GM23338 (cell line): ENCODE results near the gene INPP5A. TPM values are rescaled to one million over a fixed set of nuclear protein-coding genes. Genes with fewer than 3 reads are reported as not detected.

Source experiments
- ATAC-seq: fragments of 200-7000 bp; cut with Tn5 transposase; 3 replicates; pipeline ENCODE4 v1.9.1; 2020
- DNase-seq: peaks from one replicate; pipeline ENCODE4 v3.0.0-alpha.2; 2015; ENCODE audit warnings: low spot score
- H2AFZ ChIP-seq: fragments of 200-600 bp; sonication (generic); 2 replicates; pipeline ENCODE4 v1.8.0; 2016; ENCODE audit warnings: antibody characterized with exemption, mild to moderate bottlenecking, moderate library complexity
- H3F3A ChIP-seq: fragments of 200-600 bp; sonication (generic); replicated peaks from 2 replicates; pipeline ENCODE4 v1.8.0; 2017; ENCODE audit warnings: antibody characterized with exemption, mixed run types, low read depth
- H3K27ac ChIP-seq: fragments of 200-600 bp; sonication (generic); 2 replicates; pipeline ENCODE4 v1.6.1; 2016; ENCODE audit warnings: low read depth
- H3K27me3 ChIP-seq: fragments of 200-600 bp; sonication (generic); 2 replicates; pipeline ENCODE4 v1.8.0; 2016; ENCODE audit warnings: mild to moderate bottlenecking, mixed run types, moderate library complexity; ENCODE audit not compliant: insufficient read depth
- H3K36me3 ChIP-seq: fragments of 200-600 bp; sonication (generic); 2 replicates; pipeline ENCODE4 v1.8.0; 2016; ENCODE audit warnings: mild to moderate bottlenecking; ENCODE audit not compliant: insufficient read depth
- H3K4me1 ChIP-seq: fragments of 200-600 bp; sonication (generic); 2 replicates; pipeline ENCODE4 v1.8.0; 2016; ENCODE audit warnings: mild to moderate bottlenecking, moderate library complexity; ENCODE audit not compliant: insufficient read depth
- H3K4me2 ChIP-seq: fragments of 200-600 bp; sonication (generic); 2 replicates; pipeline ENCODE4 v1.7.1; 2017; ENCODE audit warnings: mixed run types
- H3K4me3 ChIP-seq: fragments of 200-600 bp; sonication (generic); 2 replicates; pipeline ENCODE4 v1.6.1; 2016; ENCODE audit warnings: mixed run types
- H3K79me2 ChIP-seq: fragments of 200-600 bp; sonication (generic); replicated peaks from 2 replicates; pipeline ENCODE4 v1.8.0; 2017; ENCODE audit warnings: mild to moderate bottlenecking; ENCODE audit not compliant: insufficient read depth
- H3K9me2 ChIP-seq: fragments of 200-600 bp; sonication (generic); 2 replicates; pipeline ENCODE4 v1.8.0; 2017; ENCODE audit not compliant: insufficient read depth
- H4K20me1 ChIP-seq: fragments of 200-600 bp; sonication (generic); replicated peaks from 2 replicates; pipeline ENCODE4 v1.8.0; 2017; ENCODE audit warnings: mild to moderate bottlenecking; ENCODE audit not compliant: insufficient read depth
- H3K27ac Mint-ChIP-seq: 2 replicates; pipeline ENCODE4 v1.8.0; 2020; ENCODE audit warnings: inconsistent platforms, mild to moderate bottlenecking, moderate library complexity, mixed read lengths
- H3K27me3 Mint-ChIP-seq: 3 replicates; pipeline ENCODE4 v1.8.0; 2022; ENCODE audit warnings: low read depth, mild to moderate bottlenecking, moderate library complexity, mixed read lengths, inconsistent platforms; ENCODE audit not compliant: insufficient read depth, poor library complexity
- H3K36me3 Mint-ChIP-seq: 3 replicates; pipeline ENCODE4 v1.8.0; 2021; ENCODE audit warnings: low read depth, mild to moderate bottlenecking, inconsistent platforms, moderate library complexity, mixed read lengths
- H3K4me1 Mint-ChIP-seq: 3 replicates; pipeline ENCODE4 v1.8.0; 2020; ENCODE audit warnings: mild to moderate bottlenecking, inconsistent platforms, mixed read lengths
- H3K4me3 Mint-ChIP-seq: 3 replicates; pipeline ENCODE4 v1.8.0; 2021; ENCODE audit warnings: moderate library complexity, mild to moderate bottlenecking, inconsistent platforms, mixed read lengths
- H3K9me3 Mint-ChIP-seq: 3 replicates; pipeline ENCODE4 v1.8.0; 2020; ENCODE audit warnings: moderate library complexity, mild to moderate bottlenecking, inconsistent platforms, mixed read lengths
- CREB1 ChIP-seq: fragments of 250-450 bp; sonication (Bioruptor Pico); IDR thresholded peaks from 2 replicates; pipeline ENCODE4 v1.5.0; 2020; ENCODE audit warnings: low read depth, mild to moderate bottlenecking, moderate library complexity
- EZH2 ChIP-seq: fragments of 200-600 bp; sonication (generic); IDR thresholded peaks from one replicate; pipeline ENCODE4 v1.8.0; 2017; ENCODE audit warnings: antibody characterized with exemption, mild to moderate bottlenecking, low read depth; ENCODE audit not compliant: unreplicated experiment
- EZH2phosphoT487 ChIP-seq: fragments of 200-600 bp; sonication (generic); IDR thresholded peaks from one replicate; pipeline ENCODE4 v1.8.1; 2018; ENCODE audit warnings: antibody characterized with exemption; ENCODE audit not compliant: unreplicated experiment
- JUNB ChIP-seq: IDR thresholded peaks from one replicate; pipeline ENCODE4 v1.6.1; 2016; ENCODE audit warnings: antibody characterized with exemption; ENCODE audit not compliant: unreplicated experiment
- NANOG ChIP-seq: IDR thresholded peaks from 2 replicates; pipeline ENCODE4 v1.6.1; 2016; ENCODE audit warnings: antibody characterized with exemption, borderline replicate concordance
- POLR2AphosphoS5 ChIP-seq: IDR thresholded peaks from 2 replicates; pipeline ENCODE4 v1.6.1; 2016; ENCODE audit warnings: antibody characterized with exemption, low read depth
- STAT1 ChIP-seq: IDR thresholded peaks from one replicate; pipeline ENCODE4 v1.6.1; 2016; ENCODE audit warnings: antibody characterized with exemption; ENCODE audit not compliant: unreplicated experiment
- ZNF114 ChIP-seq: fragments of 250-450 bp; sonication (Bioruptor Pico); IDR thresholded peaks from 2 replicates; pipeline ENCODE4 v1.5.0; 2020; ENCODE audit warnings: mild to moderate bottlenecking, moderate library complexity
- ZNF331 ChIP-seq: fragments of 250-450 bp; sonication (Bioruptor Pico); IDR thresholded peaks from 2 replicates; pipeline ENCODE4 v1.5.0; 2020; ENCODE audit warnings: low read depth, mild to moderate bottlenecking, moderate library complexity
- polyA plus RNA-seq: library from polyadenylated mRNA; unstranded; fragments of >200 nt; fragmentation: Nextera tagmentation; extraction: Ambion mirVana; gene quantifications from 2 replicates; pipeline ENCODE4 v1.2.1, GENCODE V29; 2016
- total RNA-seq: library from RNA; depleted of rRNA; stranded (reverse); fragments of >200 nt; shearing (Covaris generic); gene quantifications from 2 replicates; pipeline ENCODE4 v1.2.3, GENCODE V29; 2014
- TF ChIP-seq, protein P1 (sequence below): fragments of 250-450 bp; sonication (Bioruptor Pico); IDR thresholded peaks from 2 replicates; pipeline ENCODE4 v1.5.0; 2020; ENCODE audit warnings: mild to moderate bottlenecking, moderate library complexity
- TF ChIP-seq, protein P2 (sequence below), 2 experiments: fragments of 200-600 bp in 1 of 2; sonication (generic) in 1 of 2; conservative IDR thresholded peaks; 2 replicates each; pipeline versions ENCODE4 v1.5.1 to v1.6.1; 2016 to 2017; ENCODE audit warnings: antibody characterized with exemption in 2 of 2, low read depth in 2 of 2, mild to moderate bottlenecking in 2 of 2, moderate library complexity in 1 of 2
- TF ChIP-seq, protein P3 (sequence below): IDR thresholded peaks from one replicate; pipeline ENCODE4 v1.6.1; 2018; ENCODE audit warnings: antibody characterized with exemption; ENCODE audit not compliant: unreplicated experiment
- TF ChIP-seq, protein P4 (sequence below): IDR thresholded peaks from 2 replicates; pipeline ENCODE4 v1.6.1; 2016; ENCODE audit warnings: antibody characterized with exemption

The INPP5A gene
- total and polyA plus RNA-seq, 2 experiments from 2014 or later: 5.9 to 40.6 TPM

DNA sequence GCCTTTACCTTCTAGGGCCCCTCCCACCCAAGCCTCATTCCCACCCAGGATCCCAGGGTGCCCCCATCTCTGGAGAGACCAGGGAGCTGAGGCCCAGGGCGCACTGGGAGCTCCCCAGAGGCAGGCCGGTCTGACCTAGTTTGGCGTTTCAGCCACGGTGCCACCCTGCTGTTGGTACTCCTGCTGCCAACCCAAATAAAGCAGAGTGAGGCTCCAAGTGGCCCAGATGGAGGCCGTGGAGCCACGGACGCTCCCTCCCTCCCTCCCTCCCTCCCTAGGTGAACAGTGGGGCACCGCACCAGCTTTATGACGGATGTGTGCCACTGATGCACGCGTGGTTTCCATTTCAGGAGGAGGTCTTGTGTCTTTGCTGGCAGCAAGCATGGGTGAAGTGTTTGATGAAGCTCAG lies 1.8 kb downstream of the INPP5A start:
- Mint-ChIP-seq H3K27me3 (peaks cover 33% of the 10 kb centered on the region), H3K4me3 (no peak overlapping the region), H3K36me3 (no peaks in the 10 kb centered on the region), H3K27ac (no peak overlapping the region), H3K4me1 (peaks cover 56% of the 10 kb centered on the region), H3K9me3 (no peaks in the 10 kb centered on the region)
- Histone ChIP-seq H3K4me1 (peaks cover 14% of the 10 kb centered on the region; the same call in 1 of the 2 replicates), H3K27ac (no peak overlapping the region), H3F3A (no peaks in the 10 kb centered on the region), H3K27me3 (peaks cover 10% of the 10 kb centered on the region), H3K4me3 (no peak overlapping the region), H3K79me2 (peaks cover 49% of the 10 kb centered on the region), H4K20me1 (peaks cover 22% of the 10 kb centered on the region), H3K9me2 (no peaks in the 10 kb centered on the region), H3K36me3 (no peaks in the 10 kb centered on the region), H2AFZ (no peak overlapping the region), H3K4me2 (no peak overlapping the region; the same call in 1 of the 2 replicates)
- DNase-seq: no peak
- TF ChIP-seq, protein P1, sequence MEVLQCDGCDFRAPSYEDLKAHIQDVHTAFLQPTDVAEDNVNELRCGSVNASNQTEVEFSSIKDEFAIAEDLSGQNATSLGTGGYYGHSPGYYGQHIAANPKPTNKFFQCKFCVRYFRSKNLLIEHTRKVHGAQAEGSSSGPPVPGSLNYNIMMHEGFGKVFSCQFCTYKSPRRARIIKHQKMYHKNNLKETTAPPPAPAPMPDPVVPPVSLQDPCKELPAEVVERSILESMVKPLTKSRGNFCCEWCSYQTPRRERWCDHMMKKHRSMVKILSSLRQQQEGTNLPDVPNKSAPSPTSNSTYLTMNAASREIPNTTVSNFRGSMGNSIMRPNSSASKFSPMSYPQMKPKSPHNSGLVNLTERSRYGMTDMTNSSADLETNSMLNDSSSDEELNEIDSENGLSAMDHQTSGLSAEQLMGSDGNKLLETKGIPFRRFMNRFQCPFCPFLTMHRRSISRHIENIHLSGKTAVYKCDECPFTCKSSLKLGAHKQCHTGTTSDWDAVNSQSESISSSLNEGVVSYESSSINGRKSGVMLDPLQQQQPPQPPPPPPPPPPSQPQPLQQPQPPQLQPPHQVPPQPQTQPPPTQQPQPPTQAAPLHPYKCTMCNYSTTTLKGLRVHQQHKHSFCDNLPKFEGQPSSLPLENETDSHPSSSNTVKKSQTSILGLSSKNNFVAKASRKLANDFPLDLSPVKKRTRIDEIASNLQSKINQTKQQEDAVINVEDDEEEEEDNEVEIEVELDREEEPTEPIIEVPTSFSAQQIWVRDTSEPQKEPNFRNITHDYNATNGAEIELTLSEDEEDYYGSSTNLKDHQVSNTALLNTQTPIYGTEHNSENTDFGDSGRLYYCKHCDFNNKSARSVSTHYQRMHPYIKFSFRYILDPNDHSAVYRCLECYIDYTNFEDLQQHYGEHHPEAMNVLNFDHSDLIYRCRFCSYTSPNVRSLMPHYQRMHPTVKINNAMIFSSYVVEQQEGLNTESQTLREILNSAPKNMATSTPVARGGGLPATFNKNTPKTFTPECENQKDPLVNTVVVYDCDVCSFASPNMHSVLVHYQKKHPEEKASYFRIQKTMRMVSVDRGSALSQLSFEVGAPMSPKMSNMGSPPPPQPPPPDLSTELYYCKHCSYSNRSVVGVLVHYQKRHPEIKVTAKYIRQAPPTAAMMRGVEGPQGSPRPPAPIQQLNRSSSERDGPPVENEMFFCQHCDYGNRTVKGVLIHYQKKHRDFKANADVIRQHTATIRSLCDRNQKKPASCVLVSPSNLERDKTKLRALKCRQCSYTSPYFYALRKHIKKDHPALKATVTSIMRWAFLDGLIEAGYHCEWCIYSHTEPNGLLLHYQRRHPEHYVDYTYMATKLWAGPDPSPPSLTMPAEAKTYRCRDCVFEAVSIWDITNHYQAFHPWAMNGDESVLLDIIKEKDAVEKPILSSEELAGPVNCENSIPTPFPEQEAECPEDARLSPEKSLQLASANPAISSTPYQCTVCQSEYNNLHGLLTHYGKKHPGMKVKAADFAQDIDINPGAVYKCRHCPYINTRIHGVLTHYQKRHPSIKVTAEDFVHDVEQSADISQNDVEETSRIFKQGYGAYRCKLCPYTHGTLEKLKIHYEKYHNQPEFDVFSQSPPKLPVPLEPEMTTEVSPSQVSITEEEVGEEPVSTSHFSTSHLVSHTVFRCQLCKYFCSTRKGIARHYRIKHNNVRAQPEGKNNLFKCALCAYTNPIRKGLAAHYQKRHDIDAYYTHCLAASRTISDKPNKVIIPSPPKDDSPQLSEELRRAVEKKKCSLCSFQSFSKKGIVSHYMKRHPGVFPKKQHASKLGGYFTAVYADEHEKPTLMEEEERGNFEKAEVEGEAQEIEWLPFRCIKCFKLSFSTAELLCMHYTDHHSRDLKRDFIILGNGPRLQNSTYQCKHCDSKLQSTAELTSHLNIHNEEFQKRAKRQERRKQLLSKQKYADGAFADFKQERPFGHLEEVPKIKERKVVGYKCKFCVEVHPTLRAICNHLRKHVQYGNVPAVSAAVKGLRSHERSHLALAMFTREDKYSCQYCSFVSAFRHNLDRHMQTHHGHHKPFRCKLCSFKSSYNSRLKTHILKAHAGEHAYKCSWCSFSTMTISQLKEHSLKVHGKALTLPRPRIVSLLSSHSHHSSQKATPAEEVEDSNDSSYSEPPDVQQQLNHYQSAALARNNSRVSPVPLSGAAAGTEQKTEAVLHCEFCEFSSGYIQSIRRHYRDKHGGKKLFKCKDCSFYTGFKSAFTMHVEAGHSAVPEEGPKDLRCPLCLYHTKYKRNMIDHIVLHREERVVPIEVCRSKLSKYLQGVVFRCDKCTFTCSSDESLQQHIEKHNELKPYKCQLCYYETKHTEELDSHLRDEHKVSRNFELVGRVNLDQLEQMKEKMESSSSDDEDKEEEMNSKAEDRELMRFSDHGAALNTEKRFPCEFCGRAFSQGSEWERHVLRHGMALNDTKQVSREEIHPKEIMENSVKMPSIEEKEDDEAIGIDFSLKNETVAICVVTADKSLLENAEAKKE (CRISPR knock-in tag): no peak
- TF ChIP-seq ZNF331: no peak
- no peak for TF ChIP-seq CREB1 (CRISPR knock-in tag)
- TF ChIP-seq, protein P2, sequence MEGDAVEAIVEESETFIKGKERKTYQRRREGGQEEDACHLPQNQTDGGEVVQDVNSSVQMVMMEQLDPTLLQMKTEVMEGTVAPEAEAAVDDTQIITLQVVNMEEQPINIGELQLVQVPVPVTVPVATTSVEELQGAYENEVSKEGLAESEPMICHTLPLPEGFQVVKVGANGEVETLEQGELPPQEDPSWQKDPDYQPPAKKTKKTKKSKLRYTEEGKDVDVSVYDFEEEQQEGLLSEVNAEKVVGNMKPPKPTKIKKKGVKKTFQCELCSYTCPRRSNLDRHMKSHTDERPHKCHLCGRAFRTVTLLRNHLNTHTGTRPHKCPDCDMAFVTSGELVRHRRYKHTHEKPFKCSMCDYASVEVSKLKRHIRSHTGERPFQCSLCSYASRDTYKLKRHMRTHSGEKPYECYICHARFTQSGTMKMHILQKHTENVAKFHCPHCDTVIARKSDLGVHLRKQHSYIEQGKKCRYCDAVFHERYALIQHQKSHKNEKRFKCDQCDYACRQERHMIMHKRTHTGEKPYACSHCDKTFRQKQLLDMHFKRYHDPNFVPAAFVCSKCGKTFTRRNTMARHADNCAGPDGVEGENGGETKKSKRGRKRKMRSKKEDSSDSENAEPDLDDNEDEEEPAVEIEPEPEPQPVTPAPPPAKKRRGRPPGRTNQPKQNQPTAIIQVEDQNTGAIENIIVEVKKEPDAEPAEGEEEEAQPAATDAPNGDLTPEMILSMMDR (conservative IDR thresholded peaks at IDR 0.05; ENCODE audit: low read depth in 2 of 2): no peak
- TF ChIP-seq EZH2phosphoT487: no peak
- no peak for TF ChIP-seq EZH2
- TF ChIP-seq POLR2AphosphoS5: no peak
- TF ChIP-seq ZNF114: no peak
- TF ChIP-seq, protein P3, sequence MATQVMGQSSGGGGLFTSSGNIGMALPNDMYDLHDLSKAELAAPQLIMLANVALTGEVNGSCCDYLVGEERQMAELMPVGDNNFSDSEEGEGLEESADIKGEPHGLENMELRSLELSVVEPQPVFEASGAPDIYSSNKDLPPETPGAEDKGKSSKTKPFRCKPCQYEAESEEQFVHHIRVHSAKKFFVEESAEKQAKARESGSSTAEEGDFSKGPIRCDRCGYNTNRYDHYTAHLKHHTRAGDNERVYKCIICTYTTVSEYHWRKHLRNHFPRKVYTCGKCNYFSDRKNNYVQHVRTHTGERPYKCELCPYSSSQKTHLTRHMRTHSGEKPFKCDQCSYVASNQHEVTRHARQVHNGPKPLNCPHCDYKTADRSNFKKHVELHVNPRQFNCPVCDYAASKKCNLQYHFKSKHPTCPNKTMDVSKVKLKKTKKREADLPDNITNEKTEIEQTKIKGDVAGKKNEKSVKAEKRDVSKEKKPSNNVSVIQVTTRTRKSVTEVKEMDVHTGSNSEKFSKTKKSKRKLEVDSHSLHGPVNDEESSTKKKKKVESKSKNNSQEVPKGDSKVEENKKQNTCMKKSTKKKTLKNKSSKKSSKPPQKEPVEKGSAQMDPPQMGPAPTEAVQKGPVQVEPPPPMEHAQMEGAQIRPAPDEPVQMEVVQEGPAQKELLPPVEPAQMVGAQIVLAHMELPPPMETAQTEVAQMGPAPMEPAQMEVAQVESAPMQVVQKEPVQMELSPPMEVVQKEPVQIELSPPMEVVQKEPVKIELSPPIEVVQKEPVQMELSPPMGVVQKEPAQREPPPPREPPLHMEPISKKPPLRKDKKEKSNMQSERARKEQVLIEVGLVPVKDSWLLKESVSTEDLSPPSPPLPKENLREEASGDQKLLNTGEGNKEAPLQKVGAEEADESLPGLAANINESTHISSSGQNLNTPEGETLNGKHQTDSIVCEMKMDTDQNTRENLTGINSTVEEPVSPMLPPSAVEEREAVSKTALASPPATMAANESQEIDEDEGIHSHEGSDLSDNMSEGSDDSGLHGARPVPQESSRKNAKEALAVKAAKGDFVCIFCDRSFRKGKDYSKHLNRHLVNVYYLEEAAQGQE: no peak
- TF ChIP-seq STAT1: no peak
- TF ChIP-seq JUNB: no peak
- TF ChIP-seq, protein P4, sequence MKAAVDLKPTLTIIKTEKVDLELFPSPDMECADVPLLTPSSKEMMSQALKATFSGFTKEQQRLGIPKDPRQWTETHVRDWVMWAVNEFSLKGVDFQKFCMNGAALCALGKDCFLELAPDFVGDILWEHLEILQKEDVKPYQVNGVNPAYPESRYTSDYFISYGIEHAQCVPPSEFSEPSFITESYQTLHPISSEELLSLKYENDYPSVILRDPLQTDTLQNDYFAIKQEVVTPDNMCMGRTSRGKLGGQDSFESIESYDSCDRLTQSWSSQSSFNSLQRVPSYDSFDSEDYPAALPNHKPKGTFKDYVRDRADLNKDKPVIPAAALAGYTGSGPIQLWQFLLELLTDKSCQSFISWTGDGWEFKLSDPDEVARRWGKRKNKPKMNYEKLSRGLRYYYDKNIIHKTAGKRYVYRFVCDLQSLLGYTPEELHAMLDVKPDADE: no peak
- no peak for TF ChIP-seq NANOG
- ATAC-seq: no peak
